SHP77 (cell line): Measurements from ENCODE around the gene OOSP4B.
"Not testable (repeated sequence)": the region's sequence is repeated elsewhere in the genome, so short reads cannot be mapped to it uniquely, and the experiment has no call there.

ENCODE experiments used
- DNase-seq, 2 experiments: peaks; one replicate each; lab custom pipeline; 2025; lab: John Stamatoyannopoulos, UW

OOSP4B gene

DNA sequence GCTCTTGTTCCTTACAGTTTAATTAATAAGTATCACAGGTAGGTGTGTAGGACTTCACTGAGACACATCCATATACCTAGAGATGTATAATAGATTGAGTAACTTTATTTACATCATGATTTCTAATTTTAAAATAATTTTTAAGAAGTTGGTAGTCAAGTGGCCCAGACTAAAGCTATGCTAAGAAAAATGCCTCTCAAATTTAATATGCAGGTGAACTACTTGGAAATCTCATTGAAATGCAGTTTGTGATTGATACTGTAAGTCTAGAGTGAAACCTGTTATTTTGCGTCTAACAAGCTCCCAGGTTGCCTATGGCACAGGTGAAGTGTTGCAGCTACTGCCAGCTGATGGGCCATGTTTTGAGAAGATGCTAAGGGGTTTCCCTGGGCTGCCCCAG, at the start of gene OOSP4B:
OOSP4B (plus strand) TSS at position 301 of the 400 bp plus-strand sequence.
- DNase-seq = no peak

GRCh38 chr11:59967677-59968394, 49.1 kb upstream of the OOSP4B start:
- DNase-seq = no peak

GRCh38 chr11:59968395-59968783, 48.6 kb upstream of the OOSP4B start:
- DNase-seq = no peak

DNA sequence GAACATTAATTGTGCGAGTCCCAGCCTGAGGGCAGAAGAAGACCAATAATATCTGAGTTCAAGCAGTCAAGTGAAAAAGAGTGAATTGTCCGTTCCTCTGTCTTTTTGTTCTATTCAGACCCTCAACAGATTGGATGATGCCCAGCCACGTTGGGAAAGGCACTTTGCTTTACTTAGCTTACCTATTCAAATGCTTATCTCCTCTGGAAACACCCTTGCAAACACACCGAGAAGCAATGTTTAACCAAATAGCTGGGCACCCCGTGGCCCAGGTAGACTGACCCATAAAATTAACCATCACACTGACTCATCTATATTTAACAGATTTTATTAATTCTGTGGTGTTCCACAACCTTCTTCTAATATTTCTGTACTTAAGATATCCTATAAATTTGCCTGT, 43.9 kb upstream of the OOSP4B start:
- no peak for DNase-seq

GRCh38 chr11:59981106-59981770, 35.7 kb upstream of the OOSP4B start:
- DNase-seq = no peak

GRCh38 chr11:59982037-59982436, 34.9 kb upstream of the OOSP4B start:
- not testable (repeated sequence) for DNase-seq

DNA sequence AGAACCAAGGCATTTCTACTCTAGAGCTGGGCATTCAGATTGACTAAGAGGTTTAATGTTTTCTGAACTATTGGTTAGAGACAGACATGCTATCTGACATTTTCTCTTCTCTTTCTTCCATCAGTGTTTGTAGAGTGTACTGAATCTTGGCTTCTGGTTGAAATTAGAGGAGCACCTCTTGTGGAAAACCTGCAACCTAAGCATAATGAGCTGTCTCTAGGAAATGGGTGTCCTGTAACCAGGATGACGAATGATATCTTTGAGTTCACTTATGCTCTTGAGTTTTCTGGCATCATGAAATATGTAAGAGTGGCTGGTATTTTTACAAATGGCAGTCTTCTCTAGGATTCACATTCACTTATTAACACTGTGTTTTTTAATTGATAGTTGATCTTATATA, 33.8 kb upstream of the OOSP4B start:
- no peak for DNase-seq

DNA sequence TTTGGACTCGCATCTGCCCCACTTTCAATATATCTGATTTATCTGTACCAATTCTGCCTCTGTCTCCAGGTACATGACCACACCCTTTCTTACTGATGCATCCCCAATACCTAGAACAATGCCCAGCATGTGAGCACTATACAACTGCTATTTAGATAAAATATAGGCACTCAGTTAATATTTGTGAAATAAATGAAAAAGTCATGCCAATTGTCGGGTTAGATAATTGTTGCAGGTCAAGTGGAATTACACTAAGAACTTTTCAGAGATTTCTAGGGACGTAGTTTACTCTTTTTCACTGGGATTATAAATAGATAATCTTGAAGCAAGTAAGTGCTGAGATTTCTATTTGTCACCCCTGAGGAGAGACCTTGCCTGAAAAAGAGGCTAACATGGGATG, 32.6 kb upstream of the OOSP4B start:
- DNase-seq = no peak

DNA sequence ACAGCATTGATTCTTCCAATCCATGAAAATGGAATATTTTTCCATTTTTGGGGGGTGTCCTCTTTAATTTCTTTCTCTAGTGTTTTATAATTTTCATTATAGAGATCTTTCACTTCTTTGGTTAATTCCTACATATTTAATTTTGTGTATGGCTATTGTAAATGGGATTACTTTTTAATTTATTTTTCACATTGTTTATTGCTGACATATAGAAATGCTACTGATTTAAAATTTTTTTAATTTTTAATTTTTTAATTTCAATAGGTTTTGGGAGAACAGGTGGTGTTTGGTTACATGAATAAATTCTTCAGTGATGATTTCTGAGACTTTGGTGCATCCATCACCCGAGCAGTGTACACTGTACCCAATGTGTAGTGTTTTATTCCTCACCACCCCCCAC, 26.6 kb upstream of the OOSP4B start:
- no peak for DNase-seq

GRCh38 chr11:59992425-59992824, 24.6 kb upstream of the OOSP4B start:
- no peak for DNase-seq

- DNase-seq = no peak
Observed at GRCh38 chr11:59997800-59998199, 19.2 kb upstream of the OOSP4B start.

- no peak for DNase-seq
Observed at GRCh38 chr11:59999691-60000090, 17.3 kb upstream of the OOSP4B start.

GRCh38 chr11:60003729-60004128, 13.3 kb upstream of the OOSP4B start:
- no peak for DNase-seq

DNA sequence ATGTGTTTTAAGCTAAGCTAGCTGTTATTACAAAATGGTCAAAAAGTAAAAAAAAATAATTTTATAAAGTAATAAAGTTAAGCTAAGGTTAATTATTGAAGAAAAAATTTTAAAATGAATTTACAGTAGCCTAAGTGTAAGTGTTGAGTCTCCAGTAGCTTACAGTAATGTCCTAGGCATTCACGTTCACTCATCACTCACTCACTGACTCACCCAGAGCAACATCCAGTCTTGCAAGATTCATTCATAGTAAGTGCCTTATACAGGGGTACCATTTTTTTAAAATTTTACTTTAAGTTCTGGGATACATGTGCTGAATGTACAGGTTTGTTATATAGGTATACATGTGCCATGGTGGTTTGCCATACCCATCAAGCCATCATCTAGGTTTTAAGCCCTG, 11.6 kb upstream of the OOSP4B start:
- no peak for DNase-seq

DNA sequence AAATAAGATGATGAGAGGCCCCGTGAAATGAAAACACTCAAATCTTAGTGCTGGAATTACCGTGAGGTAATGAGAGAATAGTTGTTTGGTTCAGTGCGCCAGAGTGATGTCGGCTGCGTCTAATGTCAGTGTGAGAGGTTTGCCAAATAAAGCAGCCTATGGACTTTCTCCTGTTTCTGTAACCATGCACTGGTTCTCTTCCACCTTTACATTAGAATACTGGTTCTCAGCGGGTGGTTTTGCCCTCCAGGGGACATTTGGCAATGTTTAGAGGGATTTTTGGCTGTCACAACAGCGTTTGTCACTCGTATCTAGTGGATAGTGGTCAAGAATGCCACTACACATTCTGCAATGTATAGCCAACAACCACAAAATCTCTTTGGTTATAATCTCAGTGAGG, 1.1 kb downstream of the OOSP4B start:
- no peak for DNase-seq

GRCh38 chr11:60020376-60020775, 3.4 kb downstream of the OOSP4B start:
- DNase-seq = not testable (repeated sequence)

DNA sequence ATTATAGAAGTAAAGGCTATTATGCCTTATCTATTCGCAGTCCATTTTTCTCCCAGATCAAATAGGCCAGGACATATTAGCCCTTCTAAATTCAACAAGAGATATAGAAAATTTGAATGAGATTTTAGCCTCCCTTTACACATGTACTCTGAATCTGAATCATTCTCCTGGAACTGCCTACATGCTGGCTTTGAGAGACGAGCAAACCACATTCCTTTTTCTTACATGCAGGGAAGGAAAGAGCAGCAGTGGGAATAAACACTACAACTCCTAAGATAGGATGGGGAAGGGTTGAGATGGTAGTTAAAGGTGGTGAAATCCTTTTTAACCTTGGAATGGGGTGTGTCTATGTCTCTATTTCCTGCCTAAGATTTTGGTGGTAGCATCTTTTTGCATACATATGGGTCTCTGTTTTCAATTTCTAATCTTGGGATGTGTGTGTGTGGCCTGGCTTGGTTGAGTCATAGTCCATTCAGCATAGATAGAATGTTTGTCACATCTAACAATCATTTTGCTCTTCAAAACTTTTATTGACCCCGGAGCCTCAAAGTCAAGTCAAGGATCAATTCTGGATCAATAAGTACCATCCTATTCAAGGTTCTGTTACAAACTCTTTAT, 12.1 kb downstream of the OOSP4B start:
- DNase-seq = no peak

- no peak for DNase-seq
Observed at GRCh38 chr11:60040109-60040508, 23.1 kb downstream of the OOSP4B start, which contains the start of gene OOSP2. Gene OOSP2 (plus strand): TSS chr11:60040409. CDS start chr11:60040460, 51 bp downstream.

GRCh38 chr11:60050422-60050821, 33.4 kb downstream of the OOSP4B start:
- DNase-seq = not testable (repeated sequence)

- DNase-seq = not testable (repeated sequence)
Observed at GRCh38 chr11:60050839-60051238, 33.9 kb downstream of the OOSP4B start.

DNA sequence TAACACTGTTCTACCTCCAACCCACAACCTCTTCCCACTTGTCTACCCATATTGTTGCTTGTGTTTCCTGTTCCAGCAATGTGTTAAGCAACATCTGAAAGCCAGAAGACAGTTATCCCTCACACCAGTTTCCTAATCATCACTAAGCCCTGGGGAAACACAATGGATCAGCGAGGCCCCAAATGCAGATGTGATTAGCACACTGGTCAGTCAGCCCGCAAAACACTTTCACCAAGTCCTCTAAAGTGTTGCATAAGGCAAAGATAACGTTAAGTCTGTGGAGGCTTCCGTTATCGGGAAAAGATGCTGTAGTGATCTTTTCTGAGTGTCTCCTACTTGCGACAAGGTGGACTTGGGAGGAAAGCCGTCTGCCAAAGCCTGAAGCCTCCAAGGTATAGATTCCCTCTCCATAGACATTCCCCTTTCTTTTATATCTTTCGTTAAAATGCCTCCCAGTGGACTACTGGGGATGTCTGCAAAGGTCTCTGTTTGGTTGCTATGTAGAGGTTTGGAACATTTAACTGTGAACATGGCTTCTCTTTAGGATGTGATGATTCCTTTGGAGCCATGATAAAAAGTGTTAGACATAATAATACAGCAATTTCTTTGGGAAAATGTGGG, 39.5 kb downstream of the OOSP4B start, which contains the start of gene MS4A3:
MS4A3 (plus strand) TSS at position 317 of the 621 bp plus-strand sequence. CDS start 4,496 bp downstream, outside the sequence.
- no peak for DNase-seq

GRCh38 chr11:60059052-60059451, 42.1 kb downstream of the OOSP4B start:
- no peak for DNase-seq
